HepG2 (cell line): ENCODE measurements around the gene SPECC1L. TPM values are rescaled to one million over a fixed set of nuclear protein-coding genes. Genes with fewer than 3 reads are reported as not detected.

Experiments
- ATAC-seq: fragments of 200-7000 bp; cut with Tn5 transposase; 3 replicates; pipeline ENCODE4 v1.9.1; 2020; ENCODE audit warnings: mild to moderate bottlenecking, moderate library complexity
- BruUV-seq: library from RNA; stranded (reverse); fragments of 400-500 nt; replicated peaks from 2 replicates; lab custom pipeline; 2021; lab: Mats Ljungman, UMichigan
- CTCF ChIA-PET: fragments of 300-600 bp; formaldehyde crosslinking; extraction: SDS; loops from one replicate; lab custom pipeline; 2021; ENCODE audit warnings: low total read pairs, inconsistent platforms, low intra/inter-chr PET ratio; lab: Yijun Ruan, JAX
- POLR2A ChIA-PET: fragments of 350-600 bp; sonication (Branson Sonifier 250); formaldehyde crosslinking; loops from one replicate; lab custom pipeline; 2020; ENCODE audit warnings: antibody characterized with exemption, inconsistent platforms; lab: Yijun Ruan, JAX
- DNase-seq: peaks from one replicate; pipeline ENCODE4 v3.0.0-alpha.2; 2015; ENCODE audit warnings: low spot score
- FAIRE-seq: peaks from 3 replicates; lab custom pipeline; 2011; peaks lifted over from hg19 to GRCh38; lab: Jason Lieb, UNC
- H2AFZ ChIP-seq: one replicate; pipeline ENCODE4 v1.6.1; 2011; ENCODE audit warnings: low read length, inconsistent platforms
- H3K27ac ChIP-seq: fragments of 300-600 bp; 3 replicates; pipeline ENCODE4 v1.8.0; 2011; ENCODE audit warnings: mixed run types, mild to moderate bottlenecking, mixed read lengths, low read length, inconsistent platforms; ENCODE audit not compliant: insufficient read depth; ENCODE audit errors: extremely low read length
- H3K27me3 ChIP-seq, 2 experiments: fragments of 200-600 bp in 1 of 2; 2 replicates in 1 of 2; 3 replicates in 1 of 2; pipeline versions ENCODE4 v1.6.0 to v1.8.0; 2011; ENCODE audit warnings: low read length in 2 of 2, mild to moderate bottlenecking in 2 of 2, moderate library complexity in 2 of 2, inconsistent platforms in 1 of 2; ENCODE audit not compliant: insufficient read depth in 2 of 2, control insufficient read depth in 1 of 2
- H3K36me3 ChIP-seq, 2 experiments: fragments of 200-600 bp in 1 of 2; replicated peaks in 1 of 2; 2 replicates in 1 of 2; 3 replicates in 1 of 2; pipeline versions ENCODE4 v1.5.1 to v1.8.0; 2011; ENCODE audit warnings: low read length in 2 of 2, inconsistent platforms in 1 of 2; ENCODE audit not compliant: insufficient read depth in 2 of 2, control insufficient read depth in 1 of 2
- H3K4me1 ChIP-seq: 2 replicates; pipeline ENCODE4 v1.5.1; 2012; ENCODE audit warnings: low read length, inconsistent platforms; ENCODE audit not compliant: insufficient read depth
- H3K4me2 ChIP-seq: 2 replicates; pipeline ENCODE4 v1.6.0; 2011; ENCODE audit warnings: low read depth, low read length, inconsistent platforms
- H3K4me3 ChIP-seq, 3 experiments: fragments of 200-600 bp in 1 of 3; sonication (generic), shearing (Covaris generic) in 1 of 3; replicated peaks in 1 of 3; 2 replicates each; pipeline ENCODE4 v1.5.1; 2011 to 2016; ENCODE audit warnings: low read length in 3 of 3, inconsistent platforms in 2 of 3, low read depth in 2 of 3, mild to moderate bottlenecking in 2 of 3, control low read depth in 1 of 3, mixed read lengths in 1 of 3; ENCODE audit not compliant: insufficient read depth in 1 of 3
- H3K79me2 ChIP-seq: one replicate; pipeline ENCODE4 v1.6.1; 2011; ENCODE audit warnings: low read length, inconsistent platforms; ENCODE audit not compliant: insufficient read depth
- H3K9ac ChIP-seq: 2 replicates; pipeline ENCODE4 v1.6.0; 2011; ENCODE audit warnings: mild to moderate bottlenecking, low read depth, low read length, inconsistent platforms; ENCODE audit not compliant: insufficient read depth
- H3K9me3 ChIP-seq: 2 replicates; pipeline ENCODE4 v1.5.1; 2012; ENCODE audit warnings: mild to moderate bottlenecking, low read length
- H4K20me1 ChIP-seq: 2 replicates; pipeline ENCODE4 v1.6.0; 2011; ENCODE audit warnings: inconsistent platforms, mild to moderate bottlenecking, low read length, moderate library complexity; ENCODE audit not compliant: insufficient read depth
- GZF1 ChIP-seq: sonication (generic); formaldehyde crosslinking; IDR thresholded peaks from 2 replicates; pipeline ENCODE4 v1.5.1; 2020; ENCODE audit warnings: mild to moderate bottlenecking, missing genetic modification reagents
- KDM5B ChIP-seq: sonication (generic); formaldehyde crosslinking; IDR thresholded peaks from 2 replicates; pipeline ENCODE4 v1.4.0; 2020; ENCODE audit warnings: missing genetic modification reagents, mild to moderate bottlenecking, borderline replicate concordance
- KLF15 ChIP-seq: sonication (generic); formaldehyde crosslinking; IDR thresholded peaks from 2 replicates; pipeline ENCODE4 v1.8.1; 2023; ENCODE audit warnings: borderline replicate concordance, mild to moderate bottlenecking, inconsistent platforms, missing genetic modification reagents, mixed read lengths
- KMT2A ChIP-seq: sonication (generic); formaldehyde crosslinking; IDR thresholded peaks from 2 replicates; pipeline ENCODE4 v1.4.0; 2020; ENCODE audit warnings: missing genetic modification reagents
- NAIF1 ChIP-seq: sonication (generic); formaldehyde crosslinking; IDR thresholded peaks from 2 replicates; pipeline ENCODE4 v1.5.0; 2020; ENCODE audit warnings: mild to moderate bottlenecking, missing genetic modification reagents, borderline replicate concordance
- NKX3-1 ChIP-seq: sonication (generic); formaldehyde crosslinking; IDR thresholded peaks from 2 replicates; pipeline ENCODE4 v1.5.0; 2020; ENCODE audit warnings: missing genetic modification reagents
- RAD21 ChIP-seq: fragments of 450-650 bp; formaldehyde crosslinking; IDR thresholded peaks from 2 replicates; pipeline ENCODE4 v1.5.0; 2020; ENCODE audit warnings: mild to moderate bottlenecking
- SIX1 ChIP-seq: sonication (generic); formaldehyde crosslinking; IDR thresholded peaks from 2 replicates; pipeline ENCODE4 v1.4.0; 2020; ENCODE audit warnings: missing genetic modification reagents, borderline replicate concordance
- SP1 ChIP-seq, 2 experiments: fragments of 450-650 bp in 1 of 2; sonication (generic) in 1 of 2; formaldehyde crosslinking in 1 of 2; IDR thresholded peaks; 2 replicates each; pipeline versions ENCODE4 v1.4.0 to v1.6.1; 2016 to 2020; ENCODE audit warnings: missing genetic modification reagents in 1 of 2
- YY1 ChIP-seq: IDR thresholded peaks from 2 replicates; pipeline ENCODE4 v1.6.1; 2011; ENCODE audit warnings: low read length, low read depth, moderate library complexity, mild to moderate bottlenecking; ENCODE audit not compliant: insufficient read depth, insufficient replicate concordance
- ZFP36 ChIP-seq: fragments of 150-350 bp; IDR thresholded peaks from 2 replicates; pipeline ENCODE4 v1.6.1; 2018; ENCODE audit warnings: borderline replicate concordance, low read length, low read depth; ENCODE audit not compliant: partially characterized antibody
- ZMYM4 ChIP-seq: sonication (generic); formaldehyde crosslinking; IDR thresholded peaks from 2 replicates; pipeline ENCODE4 v1.8.1; 2023; ENCODE audit warnings: mild to moderate bottlenecking, missing genetic modification reagents
- ZNF232 ChIP-seq: sonication (generic); formaldehyde crosslinking; IDR thresholded peaks from 2 replicates; pipeline ENCODE4 v1.4.0; 2020; ENCODE audit warnings: missing genetic modification reagents, borderline replicate concordance
- ZNF496 ChIP-seq: sonication (generic); formaldehyde crosslinking; IDR thresholded peaks from 2 replicates; pipeline ENCODE4 v1.8.1; 2023; ENCODE audit warnings: mild to moderate bottlenecking, moderate library complexity, missing genetic modification reagents; ENCODE audit not compliant: insufficient replicate concordance
- ZNF530 ChIP-seq: sonication (generic); formaldehyde crosslinking; IDR thresholded peaks from 2 replicates; pipeline ENCODE4 v1.5.0; 2020; ENCODE audit warnings: low read depth, mild to moderate bottlenecking, missing genetic modification reagents
- ZNF773 ChIP-seq: sonication (generic); formaldehyde crosslinking; IDR thresholded peaks from 2 replicates; pipeline ENCODE4 v1.4.0; 2020; ENCODE audit warnings: missing genetic modification reagents, borderline replicate concordance
- ZNF781 ChIP-seq: sonication (generic); formaldehyde crosslinking; IDR thresholded peaks from 2 replicates; pipeline ENCODE4 v1.5.1; 2020; ENCODE audit warnings: borderline replicate concordance, mild to moderate bottlenecking, missing genetic modification reagents; ENCODE audit errors: not compliant biosample characterization
- ZSCAN20 ChIP-seq: sonication (generic); formaldehyde crosslinking; IDR thresholded peaks from 2 replicates; pipeline ENCODE4 v1.4.0; 2020; ENCODE audit warnings: missing genetic modification reagents, mild to moderate bottlenecking, borderline replicate concordance
- WGBS: methylation state at CpG from one replicate; pipeline ENCODE4 v1.1.6; 2017; ENCODE audit warnings: low lambda C conversion rate; 5-methylcytosine and 5-hydroxymethylcytosine counted together
- in situ Hi-C: cut with HindIII; loops from 2 replicates; pipeline ENCODE4 v1.10.0; 2017; ENCODE audit warnings: low pct_unique_long_range_greater_than_20kb; ENCODE audit not compliant: extremely low pct_ligation_motif_present
- intact Hi-C: fragments of 100-400 bp; cut with micrococcal nuclease; formaldehyde crosslinking; loops from one replicate; pipeline ENCODE4 v1.10.0; 2022; ENCODE audit not compliant: unreplicated experiment
- polyA plus RNA-seq, 8 experiments: library from polyadenylated mRNA; depleted of rRNA in 3 of 8; stranded (reverse) in 7 of 8; unstranded in 1 of 8; fragments of >200 nt; fragmentation: Illumina TruSeq in 4 of 8; extraction: Trizol in 4 of 8; gene quantifications; 2 replicates each; pipeline versions ENCODE4 v1.2.1 to v1.2.3, GENCODE V29; 2011 to 2016; ENCODE audit warnings: low read depth in 4 of 8, missing spikeins in 1 of 8, mixed read lengths in 1 of 8; ENCODE audit not compliant: insufficient read depth in 1 of 8
- total RNA-seq, 5 experiments: library from RNA; depleted of rRNA; stranded (reverse); fragments of >200 nt; fragmentation: Illumina TruSeq; extraction: Trizol; gene quantifications; 2 replicates each; pipeline ENCODE4 v1.2.3, GENCODE V29; 2016; ENCODE audit warnings: low read depth in 1 of 5
- TF ChIP-seq, protein P1 (sequence below): sonication (generic); formaldehyde crosslinking; IDR thresholded peaks from 2 replicates; pipeline ENCODE4 v1.4.0; 2020; ENCODE audit warnings: missing genetic modification reagents

SPECC1L gene
- total and polyA plus RNA-seq, 2 of the 13 experiments (the other 11 are each of a cell fraction or from before 2014, with no cell fraction given) = 14.1 to 30.3 TPM

GRCh38 chr22:24291515-24292201, 21.0 kb downstream of the SPECC1L start:
- H3K4me2 ChIP-seq = 0 out of 2 replicates have a peak overlapping the region, but pooled peaks have one; percentile 8
- no peaks in the 10 kb centered on the region for H3K27me3 ChIP-seq
- peaks cover 43% of the 10 kb centered on the region for H3K4me1 ChIP-seq
- no peak overlapping the region for H3K9ac ChIP-seq
- in situ Hi-C loops (no loop called here), intact Hi-C loops (no loop called here)
- no peaks in the 10 kb centered on the region for H3K9me3 ChIP-seq
- 95% methylated on average over 3 of the region's 3 CpGs for WGBS
- H3K27ac ChIP-seq = peak overlapping the region; percentile 37
- no peaks in the 10 kb centered on the region for H4K20me1 ChIP-seq
- H2AFZ ChIP-seq = no peak overlapping the region
- no peaks in the 10 kb centered on the region; a peak in 1 of 5 replicates for H3K36me3 ChIP-seq
- no peak for FAIRE-seq
- no peak overlapping the region for H3K4me3 ChIP-seq
- POLR2A ChIA-PET = no interaction called here
- BruUV-seq = TSS peak; percentile 31
- H3K79me2 ChIP-seq = peaks cover 51% of the 10 kb centered on the region
- no peak for TF ChIP-seq ZNF530
- no peak for TF ChIP-seq GZF1
- no peak for TF ChIP-seq SIX1 (CRISPR knock-in tag)
- no peak for TF ChIP-seq ZMYM4
- TF ChIP-seq NKX3-1 (CRISPR knock-in tag) = no peak
- no peak for TF ChIP-seq ZNF773 (CRISPR knock-in tag)
- no peak for TF ChIP-seq NAIF1 (CRISPR knock-in tag)
- TF ChIP-seq ZSCAN20 (CRISPR knock-in tag) = no peak
- TF ChIP-seq, protein P1, sequence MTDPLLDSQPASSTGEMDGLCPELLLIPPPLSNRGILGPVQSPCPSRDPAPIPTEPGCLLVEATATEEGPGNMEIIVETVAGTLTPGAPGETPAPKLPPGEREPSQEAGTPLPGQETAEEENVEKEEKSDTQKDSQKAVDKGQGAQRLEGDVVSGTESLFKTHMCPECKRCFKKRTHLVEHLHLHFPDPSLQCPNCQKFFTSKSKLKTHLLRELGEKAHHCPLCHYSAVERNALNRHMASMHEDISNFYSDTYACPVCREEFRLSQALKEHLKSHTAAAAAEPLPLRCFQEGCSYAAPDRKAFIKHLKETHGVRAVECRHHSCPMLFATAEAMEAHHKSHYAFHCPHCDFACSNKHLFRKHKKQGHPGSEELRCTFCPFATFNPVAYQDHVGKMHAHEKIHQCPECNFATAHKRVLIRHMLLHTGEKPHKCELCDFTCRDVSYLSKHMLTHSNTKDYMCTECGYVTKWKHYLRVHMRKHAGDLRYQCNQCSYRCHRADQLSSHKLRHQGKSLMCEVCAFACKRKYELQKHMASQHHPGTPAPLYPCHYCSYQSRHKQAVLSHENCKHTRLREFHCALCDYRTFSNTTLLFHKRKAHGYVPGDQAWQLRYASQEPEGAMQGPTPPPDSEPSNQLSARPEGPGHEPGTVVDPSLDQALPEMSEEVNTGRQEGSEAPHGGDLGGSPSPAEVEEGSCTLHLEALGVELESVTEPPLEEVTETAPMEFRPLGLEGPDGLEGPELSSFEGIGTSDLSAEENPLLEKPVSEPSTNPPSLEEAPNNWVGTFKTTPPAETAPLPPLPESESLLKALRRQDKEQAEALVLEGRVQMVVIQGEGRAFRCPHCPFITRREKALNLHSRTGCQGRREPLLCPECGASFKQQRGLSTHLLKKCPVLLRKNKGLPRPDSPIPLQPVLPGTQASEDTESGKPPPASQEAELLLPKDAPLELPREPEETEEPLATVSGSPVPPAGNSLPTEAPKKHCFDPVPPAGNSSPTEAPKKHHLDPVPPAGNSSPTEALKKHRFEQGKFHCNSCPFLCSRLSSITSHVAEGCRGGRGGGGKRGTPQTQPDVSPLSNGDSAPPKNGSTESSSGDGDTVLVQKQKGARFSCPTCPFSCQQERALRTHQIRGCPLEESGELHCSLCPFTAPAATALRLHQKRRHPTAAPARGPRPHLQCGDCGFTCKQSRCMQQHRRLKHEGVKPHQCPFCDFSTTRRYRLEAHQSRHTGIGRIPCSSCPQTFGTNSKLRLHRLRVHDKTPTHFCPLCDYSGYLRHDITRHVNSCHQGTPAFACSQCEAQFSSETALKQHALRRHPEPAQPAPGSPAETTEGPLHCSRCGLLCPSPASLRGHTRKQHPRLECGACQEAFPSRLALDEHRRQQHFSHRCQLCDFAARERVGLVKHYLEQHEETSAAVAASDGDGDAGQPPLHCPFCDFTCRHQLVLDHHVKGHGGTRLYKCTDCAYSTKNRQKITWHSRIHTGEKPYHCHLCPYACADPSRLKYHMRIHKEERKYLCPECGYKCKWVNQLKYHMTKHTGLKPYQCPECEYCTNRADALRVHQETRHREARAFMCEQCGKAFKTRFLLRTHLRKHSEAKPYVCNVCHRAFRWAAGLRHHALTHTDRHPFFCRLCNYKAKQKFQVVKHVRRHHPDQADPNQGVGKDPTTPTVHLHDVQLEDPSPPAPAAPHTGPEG (CRISPR knock-in tag) = no peak
- no peak for TF ChIP-seq ZFP36
- TF ChIP-seq KMT2A = no peak
- TF ChIP-seq KLF15 (CRISPR knock-in tag) = no peak
- no peak for TF ChIP-seq SP1 (IDR thresholded peaks at IDR 0.05)
- no peak for TF ChIP-seq SP1 (CRISPR knock-in tag; IDR thresholded peaks at IDR 0.05)
- TF ChIP-seq YY1 = no peak
- TF ChIP-seq ZNF781 (CRISPR knock-in tag) = no peak
- no peak for TF ChIP-seq KDM5B
- TF ChIP-seq ZNF232 (CRISPR knock-in tag) = no peak
- TF ChIP-seq ZNF496 (CRISPR knock-in tag) = no peak
- no peak for TF ChIP-seq RAD21
- ATAC-seq = no peak; the same call in 2 of the 3 replicates
- DNase-seq = no peak
- CTCF ChIA-PET = no interaction called here
